ENCODE data around the gene CASP7. TPM values are rescaled to one million over a fixed set of nuclear protein-coding genes. Genes with fewer than 3 reads are reported as not detected.

The CASP7 gene
- total and polyA plus RNA-seq, 2 donors (not counting 1 experiment from before 2014, with no cell fraction given): 5.7 to 23.9 TPM

- peaks cover 16% of the 10 kb centered on the region for H3K4me1 Mint-ChIP-seq
- DNase-seq (no peak), ATAC-seq (ENCODE audit: low read depth) (no peak)
- H3K4me1 ChIP-seq (ENCODE audit: control insufficient read depth in 2 of 2, insufficient read depth in 2 of 2, low read length in 2 of 2): peaks cover 0 to 6% of the 10 kb centered on the region in 2 donors
- ChIA-PET CTCF (interaction anchor here (1.0 kb wide), 1 partner anchor 14 kb away, joined by 3 read pairs; no protein-coding TSS in a partner anchor), POLR2A (no interaction called here)
- TF ChIP-seq CTCF (IDR thresholded peaks at IDR 0.05): no peak
- TF ChIP-seq EZH2 (IDR thresholded peaks at IDR 0.05; ENCODE audit: borderline replicate concordance, insufficient read depth, low read depth, low read length, poor library complexity, severe bottlenecking): no peak
- no peaks in the 10 kb centered on the region for H3K9me3 ChIP-seq (ENCODE audit: control extremely low read depth in 1 of 3, control insufficient read depth in 2 of 3, insufficient read depth in 1 of 3, low read length in 2 of 3)
- H3K79me2 ChIP-seq (ENCODE audit: control insufficient read depth, insufficient read depth, low read length): peaks cover 21% of the 10 kb centered on the region
- no peak overlapping the region for H3K27ac ChIP-seq (ENCODE audit: low read length in 2 of 2)
- no peak overlapping the region for H3K4me3 ChIP-seq (ENCODE audit: control extremely low read depth in 1 of 5, extremely low read depth in 1 of 5, insufficient read depth in 1 of 5, low read depth in 2 of 5, low read length in 4 of 5)
- H3K36me3 ChIP-seq (replicated peaks in 1 of 2; ENCODE audit: control extremely low read depth in 1 of 2, control insufficient read depth in 1 of 2, extremely low read depth in 1 of 2, insufficient read depth in 2 of 2, low read length in 1 of 2): peaks cover 0 to 13% of the 10 kb centered on the region in 2 experiments
- H3K27ac Mint-ChIP-seq: no peak overlapping the region
- peak overlapping the region; percentile 2 for H3K4me2 ChIP-seq (replicated peaks; ENCODE audit: low read depth, low read length, poor library complexity, severe bottlenecking)
- H3K4me3 Mint-ChIP-seq: no peak overlapping the region
- no peaks in the 10 kb centered on the region for H3K27me3 ChIP-seq (replicated peaks in 1 of 4; ENCODE audit: control extremely low read depth in 1 of 4, control insufficient read depth in 3 of 4, insufficient read depth in 4 of 4, low read length in 3 of 4)
- H3K9me3 Mint-ChIP-seq (ENCODE audit: insufficient read depth): no peaks in the 10 kb centered on the region
- H3K27me3 Mint-ChIP-seq: no peaks in the 10 kb centered on the region
- H2AFZ ChIP-seq (ENCODE audit: insufficient read depth, low read depth, low read length, poor library complexity, severe bottlenecking): no peak overlapping the region
- no CpG with 5 or more reads among the region's 2 CpGs for WGBS (ENCODE audit: insufficient coverage)
- H4K20me1 ChIP-seq (ENCODE audit: control insufficient read depth, insufficient read depth, low read length, poor library complexity, severe bottlenecking): peaks cover 37% of the 10 kb centered on the region
- H3K9ac ChIP-seq (ENCODE audit: low read length): no peak overlapping the region
- intact Hi-C loops (cut with micrococcal nuclease): no loop called here
Measured at GRCh38 chr10:113716109-113716910, 36.6 kb downstream of the CASP7 start.

All from B cell (primary cell).